NCI-H1048 (cell line): ENCODE results near the gene KIF3C.

Source experiments
- DNase-seq: peaks from one replicate; lab custom pipeline; 2025; lab: John Stamatoyannopoulos, UW

Gene KIF3C

DNA sequence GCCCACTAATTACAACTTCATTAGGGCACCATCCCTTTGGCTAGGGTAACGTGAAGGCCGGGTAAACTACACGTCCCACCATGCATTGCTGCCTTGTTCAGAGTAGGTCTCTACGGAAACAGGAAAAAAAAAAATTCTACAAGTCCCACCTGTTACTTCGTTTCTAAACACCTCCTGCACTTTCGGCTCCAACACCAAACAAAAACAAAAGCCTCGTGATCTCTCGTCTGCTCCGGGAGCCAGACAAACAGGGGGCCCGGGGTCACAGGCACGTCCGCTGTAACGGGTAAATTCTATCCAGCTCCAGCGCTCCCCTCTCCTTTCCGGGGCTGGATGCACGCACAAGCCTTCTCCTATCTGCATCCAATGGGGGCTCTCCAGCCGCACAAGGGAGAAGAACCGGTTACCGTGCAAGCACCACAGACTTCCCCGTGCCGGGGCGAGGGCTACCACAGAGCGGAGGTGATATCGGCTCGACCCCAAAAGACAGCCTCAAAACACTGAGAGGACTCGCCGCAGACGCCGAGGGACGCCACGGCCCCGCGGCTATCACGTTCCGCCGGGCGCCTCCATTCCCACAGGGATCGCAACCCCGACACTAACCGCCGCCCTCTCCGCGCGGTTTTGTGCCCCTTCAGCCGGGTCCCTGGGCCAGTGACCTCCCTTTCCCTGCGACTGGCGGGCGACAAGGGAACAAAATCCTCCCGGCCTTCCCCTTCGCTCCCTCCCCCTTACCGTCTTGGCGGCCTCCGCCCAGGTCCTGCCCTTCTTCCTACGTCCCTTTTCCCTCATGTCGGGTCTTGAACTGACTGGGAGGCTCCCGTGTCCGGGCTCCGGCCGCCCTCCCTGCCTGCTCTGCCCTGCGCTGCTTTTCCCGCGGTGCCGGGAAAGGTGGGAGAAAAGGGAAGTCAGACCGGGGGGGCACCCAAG is 104.6 kb downstream of the KIF3C start:
- DNase-seq: no peak
